ENCODE results near the gene QKI. TPM values are rescaled to one million over a fixed set of nuclear protein-coding genes. Genes with fewer than 3 reads are reported as not detected.
"Not testable (repeated sequence)": the region's sequence is repeated elsewhere in the genome, so short reads cannot be mapped to it uniquely, and the experiment has no call there.

The QKI gene
- total RNA-seq, 2 experiments from 2014 or later: 48.6 to 62.7 TPM

DNA sequence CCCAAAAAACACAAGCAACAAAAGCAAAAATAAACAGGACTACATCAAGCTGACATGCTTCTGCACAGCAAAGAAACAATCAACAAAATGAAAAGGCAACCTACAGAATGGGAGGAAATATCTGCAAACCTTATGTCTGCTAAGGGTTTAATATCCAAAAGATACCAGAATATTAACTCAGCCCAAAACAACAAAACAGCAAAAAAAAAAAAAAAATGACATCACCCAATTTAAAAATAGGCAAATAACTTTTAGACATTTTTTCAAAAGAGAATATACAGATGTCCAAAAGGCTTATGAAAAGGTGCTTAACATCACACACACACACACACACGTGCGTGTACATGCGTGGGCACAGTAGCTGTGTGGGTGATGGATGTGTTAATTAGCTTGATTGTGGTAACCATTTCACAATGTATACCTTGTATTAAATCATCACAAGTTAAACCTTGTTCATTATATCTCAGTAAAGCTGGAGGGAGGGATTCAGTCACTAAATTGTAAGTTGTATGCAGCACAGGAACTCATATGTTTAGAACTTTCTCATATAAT, 52.4 kb downstream of the QKI start:
- H3K9me3 Mint-ChIP-seq (ENCODE audit: low read depth): peaks cover 20% of the 10 kb centered on the region
- DNase-seq (no peak), ATAC-seq (no peak)
- H3K4me1 Mint-ChIP-seq: peaks cover 32% of the 10 kb centered on the region
- peaks cover 42% of the 10 kb centered on the region for H3K36me3 Mint-ChIP-seq (ENCODE audit: low read depth)
- H3K27ac Mint-ChIP-seq: no peak overlapping the region
- ChIA-PET CTCF (no interaction called here), POLR2A (no interaction called here)
- H3K27me3 Mint-ChIP-seq: no peaks in the 10 kb centered on the region
- intact Hi-C loops (cut with DNase I, micrococcal nuclease): no loop called here
- no peak overlapping the region for H3K4me3 Mint-ChIP-seq

- Mint-ChIP-seq H3K36me3 (ENCODE audit: low read depth) (peaks cover 46% of the 10 kb centered on the region), H3K4me3 (no peak overlapping the region), H3K27ac (no peak overlapping the region), H3K9me3 (ENCODE audit: low read depth) (peaks cover 20% of the 10 kb centered on the region), H3K27me3 (no peaks in the 10 kb centered on the region), H3K4me1 (peaks cover 20% of the 10 kb centered on the region)
- no peak for DNase-seq
- intact Hi-C loops (cut with DNase I, micrococcal nuclease): no loop called here
- ChIA-PET POLR2A (no interaction called here), CTCF (interaction anchor here (0.7 kb wide), 1 partner anchor 15 kb away, joined by 3 read pairs; no protein-coding TSS in a partner anchor)
- no peak for ATAC-seq
Observed at GRCh38 chr6:163468738-163469137, 54.2 kb downstream of the QKI start.

GRCh38 chr6:163469459-163469985, 55.0 kb downstream of the QKI start:
- DNase-seq: no peak
- intact Hi-C loops (cut with DNase I, micrococcal nuclease): no loop called here
- Mint-ChIP-seq H3K27ac (no peak overlapping the region), H3K27me3 (no peaks in the 10 kb centered on the region), H3K9me3 (ENCODE audit: low read depth) (peaks cover 20% of the 10 kb centered on the region), H3K4me1 (peaks cover 20% of the 10 kb centered on the region), H3K36me3 (ENCODE audit: low read depth) (peaks cover 47% of the 10 kb centered on the region), H3K4me3 (no peak overlapping the region)
- ChIA-PET CTCF (interaction anchor here (0.7 kb wide), 1 partner anchor 20 kb away, joined by 3 read pairs; no protein-coding TSS in a partner anchor), POLR2A (no interaction called here)
- ATAC-seq: peak; percentile 30

DNA sequence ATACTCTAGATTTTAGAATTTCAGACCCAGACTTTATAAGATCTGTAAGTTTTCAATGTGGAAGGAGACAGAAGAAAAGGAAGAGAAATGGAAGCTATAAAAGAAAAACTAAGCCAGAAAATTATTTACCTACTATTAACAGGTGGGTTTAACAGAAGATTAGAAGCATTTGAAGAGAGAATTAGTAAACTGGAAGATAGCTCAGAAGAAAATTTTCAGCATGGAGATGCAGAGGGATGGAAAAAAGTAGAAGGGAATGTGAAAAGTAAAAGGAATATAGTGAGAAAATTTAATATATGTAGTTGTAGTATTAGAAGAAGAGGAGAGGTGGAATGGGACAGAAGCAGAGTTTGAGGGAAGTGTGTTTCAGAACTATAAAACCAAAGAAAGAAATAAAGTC, 56.1 kb downstream of the QKI start:
- CTCF ChIA-PET: no interaction called here
- POLR2A ChIA-PET: no interaction called here
- intact Hi-C loops (cut with DNase I, micrococcal nuclease): no loop called here
- Mint-ChIP-seq H3K9me3 (ENCODE audit: low read depth) (peaks cover 20% of the 10 kb centered on the region), H3K27me3 (no peaks in the 10 kb centered on the region), H3K27ac (no peak overlapping the region), H3K4me1 (peaks cover 23% of the 10 kb centered on the region), H3K4me3 (no peak overlapping the region), H3K36me3 (ENCODE audit: low read depth) (peaks cover 41% of the 10 kb centered on the region)
- ATAC-seq: no peak
- DNase-seq: no peak

DNA sequence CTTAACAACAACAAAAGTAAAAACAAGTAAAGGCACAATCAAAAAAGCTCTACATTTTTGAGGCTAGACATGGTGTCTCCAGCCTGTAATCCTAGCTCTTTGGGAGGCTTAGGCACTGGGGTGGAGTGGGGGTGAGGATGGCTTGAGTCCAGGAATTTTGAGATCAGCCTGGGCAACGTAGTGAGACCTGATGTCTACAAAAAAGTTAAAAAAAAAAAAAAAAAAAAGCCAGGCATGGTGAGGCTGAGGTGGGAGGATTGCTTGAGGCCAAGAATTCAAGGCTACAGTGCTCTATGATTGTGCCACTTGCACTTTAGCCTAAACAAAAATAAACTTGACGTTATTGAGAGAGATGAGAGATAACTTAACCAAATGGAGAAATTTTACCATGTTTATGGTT, 60.1 kb downstream of the QKI start:
- H3K36me3 Mint-ChIP-seq (ENCODE audit: low read depth): peaks cover 35% of the 10 kb centered on the region
- peaks cover 17% of the 10 kb centered on the region for H3K9me3 Mint-ChIP-seq (ENCODE audit: low read depth)
- peaks cover 9% of the 10 kb centered on the region for H3K4me1 Mint-ChIP-seq
- POLR2A ChIA-PET: no interaction called here
- no peaks in the 10 kb centered on the region for H3K27me3 Mint-ChIP-seq
- DNase-seq (no peak), ATAC-seq (no peak)
- intact Hi-C loops (cut with DNase I, micrococcal nuclease): no loop called here
- no peak overlapping the region for H3K4me3 Mint-ChIP-seq
- no peak overlapping the region for H3K27ac Mint-ChIP-seq
- CTCF ChIA-PET: no interaction called here

DNA sequence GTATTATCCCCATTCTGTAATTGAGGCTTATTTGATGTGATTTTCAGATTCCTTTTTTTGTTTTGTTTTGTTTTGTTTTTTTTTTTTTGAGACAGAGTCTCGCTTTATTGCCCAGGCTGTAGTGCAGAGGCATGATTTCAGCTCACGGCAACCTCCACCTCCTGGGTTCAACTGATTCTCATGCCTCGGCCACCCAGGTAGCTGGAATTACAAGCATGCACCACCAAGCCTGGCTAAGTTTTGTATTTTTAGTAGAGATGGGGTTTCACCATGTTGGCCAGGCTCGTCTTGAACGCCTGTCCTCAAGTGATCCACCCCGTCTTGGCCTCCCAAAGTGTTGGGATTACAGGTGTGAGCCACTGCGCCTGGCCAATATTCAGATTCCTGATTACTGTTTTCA, 62.4 kb downstream of the QKI start:
- ATAC-seq; H3K4me3 Mint-ChIP-seq; POLR2A ChIA-PET; H3K27me3 Mint-ChIP-seq; intact Hi-C loops (cut with DNase I, micrococcal nuclease); H3K9me3 Mint-ChIP-seq (ENCODE audit: low read depth); DNase-seq; CTCF ChIA-PET; H3K27ac Mint-ChIP-seq; H3K4me1 Mint-ChIP-seq: not testable (repeated sequence)
- H3K36me3 Mint-ChIP-seq (ENCODE audit: low read depth): peaks cover 20% of the 10 kb centered on the region

GRCh38 chr6:163483107-163483506, 68.6 kb downstream of the QKI start:
- H3K4me3 Mint-ChIP-seq: no peak overlapping the region
- DNase-seq: no peak
- H3K36me3 Mint-ChIP-seq (ENCODE audit: low read depth): peaks cover 11% of the 10 kb centered on the region
- ChIA-PET POLR2A (interaction anchor here (0.6 kb wide), 1 partner anchor 167 kb away, joined by 3 read pairs; no protein-coding TSS in a partner anchor), CTCF (no interaction called here)
- no peak for ATAC-seq
- H3K9me3 Mint-ChIP-seq (ENCODE audit: low read depth): no peaks in the 10 kb centered on the region
- no peaks in the 10 kb centered on the region for H3K27me3 Mint-ChIP-seq
- intact Hi-C loops (cut with DNase I, micrococcal nuclease): no loop called here
- peaks cover 17% of the 10 kb centered on the region for H3K4me1 Mint-ChIP-seq
- H3K27ac Mint-ChIP-seq: no peak overlapping the region

DNA sequence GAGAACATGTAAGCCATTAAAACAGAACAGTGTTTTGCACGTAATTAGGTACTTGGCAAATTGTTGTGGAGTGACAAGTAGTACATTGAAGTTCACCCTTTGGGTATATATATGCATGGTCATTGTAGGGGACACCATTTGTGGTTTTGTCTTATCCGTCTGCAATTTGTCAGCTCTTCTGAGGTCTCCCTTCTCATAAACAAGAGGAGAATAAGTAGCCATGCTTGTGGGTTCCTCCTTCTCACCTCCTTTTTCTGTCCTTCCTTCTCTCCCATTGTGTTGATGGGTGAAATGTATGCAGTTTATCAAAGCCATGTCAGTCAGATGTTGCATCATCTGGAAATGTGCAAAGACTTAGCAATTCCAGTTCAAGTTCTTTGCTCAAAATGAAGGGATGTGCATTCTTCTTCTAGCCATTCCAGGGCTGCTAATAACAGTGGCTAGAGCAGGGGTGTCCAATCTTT, 70.9 kb downstream of the QKI start:
- no peak for DNase-seq
- Mint-ChIP-seq H3K4me3 (no peak overlapping the region), H3K27me3 (no peaks in the 10 kb centered on the region), H3K36me3 (ENCODE audit: low read depth) (peaks cover 3% of the 10 kb centered on the region), H3K9me3 (ENCODE audit: low read depth) (no peaks in the 10 kb centered on the region), H3K4me1 (peaks cover 35% of the 10 kb centered on the region), H3K27ac (no peak overlapping the region)
- ATAC-seq: no peak
- ChIA-PET CTCF (interaction anchor here (0.6 to 1.0 kb wide), 2 partner anchors 36 to 55 kb away, joined by 3 read pairs; no protein-coding TSS in a partner anchor), POLR2A (no interaction called here)
- intact Hi-C loops (cut with DNase I, micrococcal nuclease): no loop called here

DNA sequence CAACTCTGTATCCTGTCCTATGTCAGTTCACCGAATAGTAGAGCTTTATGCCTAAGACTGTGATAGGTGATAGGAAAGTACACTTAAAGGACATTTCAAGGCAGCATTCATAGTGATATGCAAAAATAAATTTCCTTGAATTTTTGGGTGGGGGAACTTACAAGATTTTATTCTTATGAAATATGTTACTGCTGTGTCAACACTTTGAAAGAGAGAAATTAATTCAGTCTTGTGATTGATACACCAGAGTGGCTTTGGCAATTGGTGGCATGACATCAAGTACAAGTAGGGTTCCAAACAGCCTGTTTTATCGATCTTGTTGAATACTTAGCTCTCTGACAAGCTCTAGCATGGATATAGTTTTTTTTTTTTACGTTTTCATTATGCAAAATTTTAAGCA, 72.3 kb downstream of the QKI start:
- intact Hi-C loops (cut with DNase I, micrococcal nuclease): no loop called here
- CTCF ChIA-PET: no interaction called here
- ATAC-seq (no peak), DNase-seq (no peak)
- Mint-ChIP-seq H3K27me3 (no peaks in the 10 kb centered on the region), H3K4me3 (no peak overlapping the region), H3K9me3 (ENCODE audit: low read depth) (no peaks in the 10 kb centered on the region), H3K36me3 (ENCODE audit: low read depth) (peaks cover 3% of the 10 kb centered on the region), H3K4me1 (peaks cover 44% of the 10 kb centered on the region), H3K27ac (no peak overlapping the region)
- POLR2A ChIA-PET: no interaction called here

- POLR2A ChIA-PET: no interaction called here
Observed at GRCh38 chr6:163487606-163488005, 73.1 kb downstream of the QKI start.

GRCh38 chr6:163489584-163489983, 75.1 kb downstream of the QKI start:
- H3K36me3 Mint-ChIP-seq (ENCODE audit: low read depth): peaks cover 2% of the 10 kb centered on the region
- intact Hi-C loops (cut with DNase I, micrococcal nuclease): no loop called here
- H3K4me1 Mint-ChIP-seq: peaks cover 49% of the 10 kb centered on the region
- POLR2A ChIA-PET: no interaction called here
- ATAC-seq (no peak), DNase-seq (no peak)
- CTCF ChIA-PET: no interaction called here
- H3K27me3 Mint-ChIP-seq: no peaks in the 10 kb centered on the region
- no peak overlapping the region for H3K4me3 Mint-ChIP-seq
- no peak overlapping the region for H3K27ac Mint-ChIP-seq
- H3K9me3 Mint-ChIP-seq (ENCODE audit: low read depth): no peaks in the 10 kb centered on the region

More at GRCh38 chr6:163487606-163488005, 73.1 kb downstream of the QKI start:
- Mint-ChIP-seq H3K36me3 (ENCODE audit: low read depth) (peaks cover 3% of the 10 kb centered on the region), H3K4me1 (peaks cover 44% of the 10 kb centered on the region), H3K4me3 (no peak overlapping the region), H3K9me3 (ENCODE audit: low read depth) (no peaks in the 10 kb centered on the region), H3K27me3 (no peaks in the 10 kb centered on the region), H3K27ac (no peak overlapping the region)
- DNase-seq (no peak), ATAC-seq (no peak)
- intact Hi-C loops (cut with DNase I, micrococcal nuclease): no loop called here
- CTCF ChIA-PET: interaction anchor here (1.5 kb wide), 1 partner anchor 12 kb away, joined by 3 read pairs; no protein-coding TSS in a partner anchor

DNA sequence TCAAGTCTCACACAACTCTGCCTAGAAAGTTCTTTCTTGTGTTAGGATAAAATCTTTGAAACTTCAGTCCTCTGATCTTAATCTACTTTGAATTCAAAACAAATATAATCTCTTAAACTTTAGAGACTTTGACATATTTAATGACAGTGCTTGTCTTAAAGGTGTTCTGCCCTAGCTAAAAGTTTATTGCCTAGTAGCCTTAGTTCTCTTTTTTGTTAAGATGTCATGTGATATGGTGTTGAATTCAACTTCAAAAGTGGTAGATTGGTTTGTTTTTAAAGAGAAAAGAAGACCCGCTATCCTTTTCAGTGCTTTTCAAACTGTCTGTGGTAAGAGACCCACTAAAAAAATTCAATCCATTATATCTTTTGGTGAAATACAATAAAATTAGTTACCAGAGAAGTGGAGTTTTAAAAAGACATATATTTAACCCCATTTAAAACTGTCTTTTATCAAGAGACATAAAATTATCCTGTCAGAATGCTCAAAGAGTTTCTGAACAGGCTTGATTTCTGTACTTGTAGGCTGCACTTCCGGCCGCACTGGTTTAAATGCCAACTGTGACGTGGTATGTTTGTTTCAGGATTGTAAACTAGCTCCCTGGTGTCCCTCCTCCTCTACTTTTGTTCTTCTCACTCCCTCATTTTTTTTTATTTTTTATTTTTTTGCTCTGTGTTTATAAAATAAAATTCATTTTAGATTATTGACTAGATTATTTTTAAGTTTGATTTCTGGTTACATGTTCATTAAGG, 76.5 kb downstream of the QKI start:
- ChIA-PET POLR2A (no interaction called here), CTCF (interaction anchor here (0.8 kb wide), 2 partner anchors 64 to 386 kb away, joined by 3 to 4 read pairs; no protein-coding TSS in a partner anchor)
- peak; percentile 29 for DNase-seq
- H3K27me3 Mint-ChIP-seq: no peaks in the 10 kb centered on the region
- H3K9me3 Mint-ChIP-seq (ENCODE audit: low read depth): no peaks in the 10 kb centered on the region
- intact Hi-C loops (cut with DNase I, micrococcal nuclease): no loop called here
- H3K36me3 Mint-ChIP-seq (ENCODE audit: low read depth): peaks cover 2% of the 10 kb centered on the region
- H3K4me1 Mint-ChIP-seq: peaks cover 49% of the 10 kb centered on the region
- no peak overlapping the region for H3K27ac Mint-ChIP-seq
- H3K4me3 Mint-ChIP-seq: no peak overlapping the region
- no peak for ATAC-seq

All from activated CD4-positive, alpha-beta T cell treated with anti-CD3 and anti-CD28 coated beads for 36 hours (primary cell).